HG03342 (cell line): Measurements from ENCODE around the gene ZNF552.
"Not testable (repeated sequence)": the region's sequence is repeated elsewhere in the genome, so short reads cannot be mapped to it uniquely, and the experiment has no call there.

Experiments
- ATAC-seq: cut with Tn5 transposase; IDR thresholded peaks from one replicate; pipeline ENCODE4 v1.9.1; 2021; ENCODE audit warnings: mild to moderate bottlenecking, moderate library complexity; ENCODE audit not compliant: unreplicated experiment

Gene ZNF552

GRCh38 chr19:57819475-57820148, 4.9 kb upstream of the ZNF552 start:
- peak; percentile 80 for ATAC-seq

DNA sequence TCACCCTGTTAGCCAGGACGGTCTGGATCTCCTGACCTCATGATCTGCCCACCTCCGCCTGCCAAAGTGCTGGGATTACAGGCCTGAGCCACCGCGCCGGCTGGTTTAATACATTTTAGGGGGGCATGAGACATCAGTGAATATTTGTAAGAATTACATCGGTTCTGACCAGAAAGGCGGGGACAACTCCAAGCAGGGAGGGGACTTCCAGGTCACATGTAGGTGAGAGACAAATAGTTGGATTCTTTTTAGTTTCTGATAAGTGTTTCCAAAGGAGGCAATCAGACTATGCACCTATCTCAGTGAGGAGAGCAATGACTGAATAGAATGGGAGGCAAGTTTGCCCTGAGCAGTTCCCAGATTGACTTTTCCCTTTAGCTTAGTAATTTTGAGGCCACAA, 3.7 kb upstream of the ZNF552 start:
- ATAC-seq, result no peak

DNA sequence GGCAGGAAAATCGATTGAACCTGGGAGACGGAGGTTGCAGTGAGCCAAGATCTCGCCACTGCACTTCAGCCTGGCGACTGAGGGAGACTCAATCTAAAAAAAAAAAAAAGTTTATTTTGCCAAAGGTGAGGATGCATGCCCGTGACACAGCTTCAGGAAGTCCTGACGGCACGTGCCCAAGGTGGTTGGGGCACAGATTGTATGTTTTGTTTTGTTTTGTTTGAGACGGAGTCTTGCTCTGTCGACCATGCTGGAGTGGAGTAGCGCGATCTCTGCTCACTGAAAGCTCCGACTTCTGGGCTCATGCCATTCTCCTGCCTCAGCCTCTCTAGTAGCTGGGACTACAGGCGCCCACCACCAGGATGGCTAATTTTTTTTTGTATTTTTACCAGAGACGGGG, 3.3 kb upstream of the ZNF552 start:
- ATAC-seq, result no peak

DNA sequence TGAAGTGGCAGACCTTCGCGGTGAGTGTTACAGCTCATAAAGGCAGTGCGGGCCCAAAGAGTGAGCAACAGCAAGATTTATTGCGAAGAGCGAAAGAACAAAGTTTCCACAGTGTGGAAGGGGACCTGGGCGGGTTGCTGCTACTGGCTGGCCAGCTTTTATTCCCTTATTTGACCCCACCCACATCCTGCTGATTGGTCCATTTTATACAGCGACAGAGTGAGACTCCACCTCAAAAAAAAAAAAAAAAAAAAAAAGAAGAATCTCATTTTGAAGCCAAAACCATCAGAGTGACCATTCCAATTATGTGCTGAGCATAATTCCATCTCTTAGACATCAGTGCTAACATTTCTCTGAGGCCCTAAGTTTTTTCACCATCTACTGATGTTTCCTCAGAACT, 1.9 kb upstream of the ZNF552 start:
- ATAC-seq, result no peak

DNA sequence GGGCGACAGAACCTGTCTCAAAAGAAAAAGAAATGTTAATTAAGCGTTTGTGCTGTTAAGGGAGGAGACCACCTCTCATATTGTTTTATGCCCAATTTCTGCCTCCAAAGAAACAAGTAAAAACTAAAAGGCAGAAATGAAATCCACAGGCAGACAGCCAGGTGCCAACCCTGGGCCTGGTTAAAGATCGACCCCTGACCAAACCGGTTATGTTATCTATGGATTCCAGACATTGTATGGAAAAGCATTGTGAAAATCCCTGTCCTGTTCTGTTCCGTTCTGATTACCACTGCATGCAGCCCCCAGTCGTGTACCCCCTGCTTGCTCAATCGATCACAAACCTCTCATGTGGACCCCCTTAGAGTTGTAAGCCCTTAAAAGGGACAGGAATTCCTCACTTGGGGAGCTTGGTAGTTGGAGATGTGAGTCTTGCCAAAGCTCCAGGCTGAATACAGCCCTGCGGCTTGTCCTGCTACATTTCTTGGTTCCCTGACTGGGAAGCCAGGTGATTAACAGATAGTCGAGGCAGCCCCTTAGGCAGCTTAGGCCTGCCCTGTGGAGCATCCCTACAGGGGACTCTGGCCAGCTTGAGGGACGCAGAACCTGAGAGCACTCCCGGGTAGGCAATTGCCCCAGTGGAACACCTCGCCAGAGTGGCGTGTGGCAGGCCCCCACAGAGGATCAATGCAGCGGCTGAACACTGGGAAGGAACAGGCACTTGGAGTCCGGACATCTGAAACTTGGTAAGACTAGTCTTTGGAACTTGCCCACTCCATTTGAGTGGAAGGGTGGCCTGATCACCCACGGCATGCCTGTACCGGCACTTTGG, 748 bp upstream of the ZNF552 start:
- ATAC-seq, result no peak

- no peak for ATAC-seq
Measured at GRCh38 chr19:57813919-57814504, 701 bp downstream of the ZNF552 start.

DNA sequence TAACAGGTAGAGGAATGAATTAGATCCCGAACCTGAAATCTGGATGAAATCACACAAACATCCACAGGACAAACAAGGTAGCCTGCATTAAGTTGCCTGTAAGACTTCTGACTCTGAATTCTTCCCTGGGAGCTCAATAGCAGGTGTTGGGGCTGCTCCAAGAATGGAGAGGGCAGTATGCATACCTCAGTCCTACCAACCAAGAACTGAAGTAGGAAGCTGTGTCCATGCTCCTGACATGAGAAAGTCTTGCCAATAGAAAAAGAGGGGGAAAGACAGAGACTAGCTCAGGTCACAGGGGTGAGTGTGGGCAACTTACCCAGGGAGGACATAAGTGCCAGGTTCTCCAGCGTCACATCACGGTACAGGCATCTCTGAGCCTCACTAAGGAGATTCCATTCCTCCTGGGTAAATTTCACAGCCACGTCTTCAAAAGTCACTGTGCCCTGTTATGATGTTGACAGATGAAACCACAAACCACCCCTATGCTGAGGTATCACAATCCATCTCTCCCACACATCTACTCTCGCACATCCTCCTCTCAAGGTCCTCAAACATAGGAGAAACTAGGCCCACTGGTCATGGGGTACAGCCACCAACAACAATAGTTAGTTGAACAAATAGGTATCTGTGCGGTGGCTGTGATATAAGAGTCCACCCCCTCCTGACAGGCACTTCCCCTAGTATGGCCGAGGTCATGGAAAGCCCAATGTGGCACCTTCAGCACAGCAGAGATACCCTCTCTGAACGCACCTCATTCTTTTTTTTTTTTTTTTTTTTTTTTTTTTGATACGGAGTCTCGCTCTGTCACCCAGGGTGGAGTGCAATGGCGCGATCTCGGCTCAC, 1.5 kb downstream of the ZNF552 start:
- not testable (repeated sequence) for ATAC-seq

- no peak for ATAC-seq
Measured at GRCh38 chr19:57812226-57812625, 2.5 kb downstream of the ZNF552 start.

DNA sequence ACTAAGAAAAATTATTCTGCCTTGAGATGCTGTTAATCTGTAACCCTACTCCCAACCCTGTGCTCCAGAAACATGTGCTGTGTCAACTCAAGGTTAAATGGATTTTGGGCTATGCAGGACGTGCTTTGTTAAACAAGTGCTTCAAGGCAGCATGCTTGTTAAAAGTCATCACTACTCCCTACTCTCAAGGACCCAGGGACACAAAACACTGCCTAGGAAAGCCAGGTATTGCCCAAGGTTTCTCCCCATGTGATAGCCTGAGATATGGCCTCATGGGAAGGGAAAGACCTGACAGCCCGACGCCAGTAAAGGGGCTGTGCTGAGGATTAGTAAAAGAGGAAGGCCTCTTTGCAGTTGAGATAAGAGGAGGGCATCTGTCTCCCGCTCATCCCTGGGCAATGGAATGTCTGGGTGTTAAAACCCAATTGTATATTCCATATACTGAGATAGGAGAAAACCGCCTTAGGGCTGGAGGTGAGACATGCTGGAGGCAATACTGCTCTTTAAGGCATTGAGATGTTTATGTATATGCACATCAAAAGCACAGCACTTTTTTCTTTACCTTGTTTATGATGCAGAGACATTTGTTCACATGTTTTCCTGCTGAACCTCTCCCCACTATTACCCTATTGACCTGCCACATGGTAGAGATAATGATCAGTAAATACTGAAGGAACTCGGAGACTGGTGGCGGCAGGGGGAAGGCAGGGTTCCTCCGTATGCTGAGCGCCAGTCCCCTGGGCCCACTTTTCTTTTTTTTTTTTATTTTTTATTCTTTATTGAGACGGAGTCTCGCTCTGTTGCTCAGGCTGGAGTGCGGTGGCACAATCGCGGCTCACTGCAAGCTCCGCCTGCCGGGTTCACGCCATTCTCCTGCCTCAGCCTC, 4.1 kb downstream of the ZNF552 start:
- ATAC-seq, result not testable (repeated sequence)

DNA sequence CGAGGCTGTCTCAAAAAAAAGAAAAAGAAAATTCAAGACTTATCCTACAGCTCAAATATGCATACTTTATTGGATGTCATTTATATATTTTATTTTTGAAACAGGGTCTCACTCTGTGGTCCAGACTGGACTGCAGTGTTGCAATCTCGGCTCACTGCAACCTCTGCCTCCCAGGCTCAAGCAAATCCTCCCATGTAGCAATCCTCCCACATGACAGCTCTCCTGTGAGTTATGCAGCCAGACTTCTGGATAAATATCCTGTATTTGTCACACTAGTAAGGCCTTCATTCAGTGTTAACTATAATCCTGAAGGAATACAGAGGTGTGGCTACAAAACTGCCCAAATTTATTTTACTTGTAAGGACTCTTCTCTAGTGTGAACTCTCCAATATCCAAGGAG, 7.2 kb downstream of the ZNF552 start:
- ATAC-seq, result no peak

GRCh38 chr19:57803594-57804325, 11.0 kb downstream of the ZNF552 start:
- ATAC-seq, result no peak

DNA sequence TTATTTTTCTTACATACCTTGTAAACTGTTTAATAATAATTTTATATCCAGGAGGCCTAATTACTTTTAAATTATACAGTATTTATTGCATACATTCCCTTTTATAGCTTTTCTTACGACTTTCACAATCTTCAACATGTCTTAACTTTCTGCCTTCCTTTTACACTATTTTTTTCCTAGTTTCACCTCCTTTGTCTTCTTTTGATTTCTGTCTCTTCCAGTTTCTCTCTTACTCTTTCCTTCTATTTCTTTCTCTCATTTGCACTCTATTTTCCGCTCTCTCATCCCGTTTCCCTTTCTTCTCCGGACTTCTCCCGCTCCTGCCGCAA, 11.5 kb downstream of the ZNF552 start:
- ATAC-seq, result no peak

DNA sequence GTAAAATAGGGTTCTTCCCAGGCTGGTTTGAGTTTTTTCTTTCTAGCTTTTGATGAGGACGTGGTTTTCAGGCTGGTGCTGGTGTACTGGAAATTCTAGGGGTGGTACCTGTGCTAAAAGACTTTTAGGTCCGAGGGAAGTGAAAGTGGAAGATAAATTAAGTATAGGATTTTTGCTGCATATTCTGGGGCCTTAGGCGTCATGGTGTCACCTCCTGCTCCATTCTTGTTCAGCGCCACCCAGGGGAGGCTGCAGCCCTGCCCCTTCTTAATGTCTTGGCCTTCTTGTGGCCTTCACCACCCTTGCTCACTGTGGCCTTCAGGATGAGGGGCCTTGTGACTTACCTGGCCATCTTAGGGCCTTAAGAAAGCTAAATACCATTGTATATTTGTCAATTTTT, 12.4 kb downstream of the ZNF552 start:
- no peak for ATAC-seq

DNA sequence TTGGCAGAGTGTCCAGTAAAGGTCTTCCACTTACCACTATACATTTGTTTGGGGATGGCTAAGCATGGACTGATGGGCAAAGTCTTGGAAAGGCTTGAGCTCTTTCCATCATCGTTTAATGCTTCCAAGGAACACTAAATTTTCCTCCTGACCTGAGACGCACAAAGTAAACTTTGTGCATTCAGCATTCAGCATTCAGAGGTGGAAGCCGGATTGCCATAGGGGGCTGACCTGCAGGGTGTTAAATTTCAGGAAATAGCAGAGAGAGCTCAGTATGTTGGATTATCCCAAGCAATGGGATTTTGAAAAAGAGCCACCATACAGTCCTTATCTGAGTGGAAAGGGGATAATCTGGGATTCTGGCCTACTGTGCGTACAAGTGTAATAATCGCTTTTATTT, 14.0 kb downstream of the ZNF552 start:
- ATAC-seq, result no peak

DNA sequence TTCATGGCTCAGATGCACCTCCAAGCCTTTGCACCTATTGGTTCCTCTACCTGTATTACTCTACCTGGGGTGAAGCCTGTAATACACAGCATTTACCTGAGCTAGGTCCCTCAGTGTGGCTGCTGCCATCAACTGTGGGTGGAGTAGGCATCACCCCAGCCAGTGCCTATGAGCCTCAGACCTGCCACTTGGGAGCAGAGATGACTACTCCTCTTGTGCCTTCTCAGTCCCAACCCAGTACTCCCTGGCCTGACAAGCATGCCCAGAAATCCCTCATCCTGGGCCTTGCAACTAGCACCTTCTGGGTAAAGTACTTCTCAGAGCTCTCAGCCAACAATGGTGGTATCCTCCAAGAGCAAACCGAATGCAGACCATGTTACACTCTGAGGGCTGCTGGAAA, 18.1 kb downstream of the ZNF552 start:
- not testable (repeated sequence) for ATAC-seq

DNA sequence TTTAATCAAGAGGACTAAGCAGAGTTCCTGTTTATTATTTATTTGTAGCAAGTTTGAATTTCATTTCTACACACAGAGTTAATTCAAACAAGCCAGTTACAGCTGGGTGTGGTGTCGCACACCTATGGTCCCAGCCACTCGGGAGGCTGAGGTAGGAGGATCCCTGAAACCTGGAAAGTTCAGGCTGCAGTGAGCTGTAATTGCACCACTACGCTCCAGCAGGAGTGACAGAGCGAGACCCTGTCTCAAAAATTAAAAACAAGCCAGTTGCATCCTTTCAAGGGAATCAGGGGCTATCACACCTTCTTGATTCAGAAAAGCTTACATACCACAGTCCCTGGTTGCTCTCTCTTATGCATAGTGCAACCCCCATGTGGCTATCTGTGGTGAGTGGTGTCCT, 25.4 kb downstream of the ZNF552 start:
- no peak for ATAC-seq

GRCh38 chr19:57788114-57788692, 26.5 kb downstream of the ZNF552 start:
- ATAC-seq, result no peak

- no peak for ATAC-seq
Measured at GRCh38 chr19:57786906-57787305, 27.8 kb downstream of the ZNF552 start.

DNA sequence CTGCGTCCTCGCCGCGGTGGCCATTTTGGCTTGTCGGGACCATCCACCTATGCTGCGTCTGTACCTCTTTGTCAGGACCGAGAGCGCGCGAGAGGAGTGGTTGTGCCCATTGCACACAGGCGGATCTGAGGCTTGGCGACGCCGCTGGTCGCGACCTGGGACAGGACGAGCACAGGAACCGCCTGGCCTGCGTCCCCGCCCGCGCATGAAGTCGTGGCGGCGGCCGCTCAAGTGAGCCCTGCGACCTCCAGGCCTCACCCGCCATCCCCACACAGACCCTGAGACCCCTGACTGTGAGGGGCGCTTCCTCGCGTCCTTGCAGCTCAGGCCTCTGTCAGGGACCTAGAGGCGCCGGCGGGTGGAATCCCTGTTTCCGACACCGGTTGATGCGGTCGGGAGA, 28.4 kb downstream of the ZNF552 start:
- no peak for ATAC-seq
